ENCODE results near the gene SGK1. TPM values are rescaled to one million over a fixed set of nuclear protein-coding genes. Genes with fewer than 3 reads are reported as not detected.

Gene SGK1
- total RNA-seq, 2 experiments from 2014 or later = 39.7 to 41.0 TPM

GRCh38 chr6:134146268-134147033 is 171.5 kb downstream of the SGK1 start:
- no peaks in the 10 kb centered on the region for H3K9me3 Mint-ChIP-seq
- no peak overlapping the region for H3K4me3 Mint-ChIP-seq
- H3K4me1 Mint-ChIP-seq (ENCODE audit: low read depth) = no peaks in the 10 kb centered on the region
- no peak overlapping the region for H3K27ac Mint-ChIP-seq
- POLR2A ChIA-PET = no interaction called here
- H3K27me3 Mint-ChIP-seq = no peaks in the 10 kb centered on the region
- CTCF ChIA-PET = interaction anchor here (0.7 to 2.0 kb wide), 3 partner anchors 11 to 36 kb away, joined by 3 to 9 read pairs (median 7); no protein-coding TSS in a partner anchor
- no peaks in the 10 kb centered on the region for H3K36me3 Mint-ChIP-seq
- intact Hi-C loops (cut with micrococcal nuclease) = no loop called here
- DNase-seq = no peak

GRCh38 chr6:134145786-134146185 is 172.1 kb downstream of the SGK1 start:
- POLR2A ChIA-PET = no interaction called here
- H3K9me3 Mint-ChIP-seq = no peaks in the 10 kb centered on the region
- no peak for DNase-seq
- CTCF ChIA-PET = interaction anchor here (0.7 to 2.0 kb wide), 4 partner anchors 9 to 22 kb away, joined by 3 to 7 read pairs (median 4); no protein-coding TSS in a partner anchor
- H3K36me3 Mint-ChIP-seq = no peaks in the 10 kb centered on the region
- no peaks in the 10 kb centered on the region for H3K4me1 Mint-ChIP-seq (ENCODE audit: low read depth)
- no peak overlapping the region for H3K4me3 Mint-ChIP-seq
- H3K27me3 Mint-ChIP-seq = no peaks in the 10 kb centered on the region
- intact Hi-C loops (cut with micrococcal nuclease) = no loop called here
- no peak overlapping the region for H3K27ac Mint-ChIP-seq

- Mint-ChIP-seq H3K27me3 (peaks cover 3% of the 10 kb centered on the region), H3K36me3 (no peaks in the 10 kb centered on the region), H3K9me3 (no peaks in the 10 kb centered on the region), H3K4me3 (no peak overlapping the region), H3K4me1 (ENCODE audit: low read depth) (no peaks in the 10 kb centered on the region), H3K27ac (no peak overlapping the region)
- DNase-seq = no peak
- ChIA-PET CTCF (interaction anchor here (0.7 to 1.6 kb wide), 4 partner anchors 15 to 741 kb away, joined by 3 to 4 read pairs (median 3); no protein-coding TSS in a partner anchor), POLR2A (no interaction called here)
- intact Hi-C loops (cut with micrococcal nuclease) = no loop called here
These were observed 179.5 kb downstream of the SGK1 start for GRCh38 chr6:134138226-134138975.

DNA sequence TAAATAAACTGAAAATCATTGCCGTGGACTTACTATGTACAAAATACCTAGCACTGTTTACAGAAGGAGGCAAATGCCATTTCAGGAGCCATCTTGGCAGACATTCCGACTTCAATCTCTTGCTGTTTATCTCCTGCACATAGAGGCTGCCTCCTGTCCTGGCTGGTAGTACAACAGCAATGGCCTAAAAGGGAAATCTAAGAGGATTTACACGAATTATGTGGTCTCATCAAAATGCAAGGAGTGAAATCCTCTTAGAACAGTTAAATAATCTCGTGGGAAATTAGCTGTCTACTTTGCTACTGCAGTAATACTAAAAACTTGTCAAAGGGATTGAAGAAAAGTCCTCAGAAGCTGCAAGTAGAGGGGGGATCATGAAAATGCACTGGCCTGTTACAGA is 183.3 kb downstream of the SGK1 start:
- no peak overlapping the region for H3K4me3 Mint-ChIP-seq
- POLR2A ChIA-PET = no interaction called here

GRCh38 chr6:134132494-134133141 is 185.3 kb downstream of the SGK1 start:
- H3K9me3 Mint-ChIP-seq = peaks cover 12% of the 10 kb centered on the region
- H3K27me3 Mint-ChIP-seq = peaks cover 3% of the 10 kb centered on the region
- no peak for DNase-seq
- H3K4me3 Mint-ChIP-seq = no peak overlapping the region
- ChIA-PET POLR2A (no interaction called here), CTCF (interaction anchor here (2.4 to 2.8 kb wide), 2 partner anchors 9 to 24 kb away, joined by 9 to 16 read pairs; no protein-coding TSS in a partner anchor)
- no peaks in the 10 kb centered on the region for H3K4me1 Mint-ChIP-seq (ENCODE audit: low read depth)
- no peaks in the 10 kb centered on the region for H3K36me3 Mint-ChIP-seq
- no peak overlapping the region for H3K27ac Mint-ChIP-seq
- intact Hi-C loops (cut with micrococcal nuclease) = no loop called here

More for the DNA sequence above, 183.3 kb downstream of the SGK1 start:
- no peak for DNase-seq
- CTCF ChIA-PET = interaction anchor here (2.4 to 2.8 kb wide), 2 partner anchors 11 to 22 kb away, joined by 9 to 16 read pairs; no protein-coding TSS in a partner anchor
- H3K27me3 Mint-ChIP-seq = peaks cover 3% of the 10 kb centered on the region
- no peaks in the 10 kb centered on the region for H3K36me3 Mint-ChIP-seq
- intact Hi-C loops (cut with micrococcal nuclease) = no loop called here
- H3K4me1 Mint-ChIP-seq (ENCODE audit: low read depth) = no peaks in the 10 kb centered on the region
- H3K9me3 Mint-ChIP-seq = peaks cover 12% of the 10 kb centered on the region
- H3K27ac Mint-ChIP-seq = no peak overlapping the region

- no peaks in the 10 kb centered on the region for H3K4me1 Mint-ChIP-seq (ENCODE audit: low read depth)
- no peak for DNase-seq
- H3K36me3 Mint-ChIP-seq = no peaks in the 10 kb centered on the region
- CTCF ChIA-PET = interaction anchor here (1.1 kb wide), 1 partner anchor 9 kb away, joined by 3 read pairs; no protein-coding TSS in a partner anchor
- H3K27me3 Mint-ChIP-seq = peaks cover 3% of the 10 kb centered on the region
- no peak overlapping the region for H3K4me3 Mint-ChIP-seq
- H3K9me3 Mint-ChIP-seq = peaks cover 12% of the 10 kb centered on the region
- intact Hi-C loops (cut with micrococcal nuclease) = no loop called here
- POLR2A ChIA-PET = no interaction called here
- H3K27ac Mint-ChIP-seq = no peak overlapping the region
These were observed 186.3 kb downstream of the SGK1 start for GRCh38 chr6:134131530-134132139.

DNA sequence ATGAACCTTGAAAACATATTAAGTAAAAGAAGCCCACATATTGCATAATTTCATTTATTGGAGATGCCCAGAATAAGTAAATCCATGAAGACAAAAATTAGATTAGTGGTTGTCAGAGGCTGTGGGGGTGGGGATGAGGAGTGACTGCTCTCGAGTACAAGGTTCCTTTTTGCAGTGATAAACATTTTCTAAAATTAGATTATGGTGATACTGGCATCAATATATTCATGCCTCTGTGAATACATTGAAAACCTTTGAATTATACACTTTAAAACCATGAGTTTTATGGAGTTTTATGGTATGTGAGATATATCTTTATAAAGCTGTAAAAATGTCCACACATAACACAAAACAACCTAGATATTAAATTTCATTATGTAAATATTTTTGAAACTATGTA is 189.8 kb downstream of the SGK1 start:
- no peak overlapping the region for H3K4me3 Mint-ChIP-seq
- peaks cover 12% of the 10 kb centered on the region for H3K9me3 Mint-ChIP-seq
- POLR2A ChIA-PET = no interaction called here
- no peaks in the 10 kb centered on the region for H3K36me3 Mint-ChIP-seq
- H3K27ac Mint-ChIP-seq = no peak overlapping the region
- DNase-seq = no peak
- CTCF ChIA-PET = interaction anchor here (0.7 to 1.2 kb wide), 3 partner anchors 29 to 754 kb away, joined by 3 to 4 read pairs (median 4); no protein-coding TSS in a partner anchor
- intact Hi-C loops (cut with micrococcal nuclease) = no loop called here
- H3K27me3 Mint-ChIP-seq = no peaks in the 10 kb centered on the region
- H3K4me1 Mint-ChIP-seq (ENCODE audit: low read depth) = no peaks in the 10 kb centered on the region

DNA sequence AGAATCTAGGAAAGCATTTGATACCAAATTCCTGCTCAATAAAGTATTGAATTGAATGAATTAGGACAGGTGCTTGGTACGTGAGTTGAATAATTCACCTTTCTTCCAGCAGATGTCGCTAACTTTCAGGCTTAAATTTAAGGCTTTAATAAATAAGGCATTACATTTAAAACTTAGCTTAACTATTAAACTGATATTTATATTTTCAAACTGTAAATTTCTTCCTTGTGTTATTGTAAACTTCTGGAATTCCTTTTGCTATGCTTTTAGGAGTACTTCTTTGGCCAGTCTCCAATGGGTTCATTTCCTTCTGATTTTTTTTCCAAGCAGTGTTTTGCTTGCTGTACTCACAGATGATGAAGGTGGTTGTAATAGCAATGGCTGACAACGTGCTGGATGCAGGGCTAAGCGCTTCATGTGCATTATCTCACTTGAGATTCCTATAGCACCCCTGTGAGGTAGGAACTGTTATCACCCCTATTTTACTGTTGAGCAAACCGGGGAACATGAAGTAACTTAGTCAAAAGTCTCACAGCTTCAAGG is 194.2 kb downstream of the SGK1 start:
- H3K4me1 Mint-ChIP-seq (ENCODE audit: low read depth) = no peaks in the 10 kb centered on the region
- no peaks in the 10 kb centered on the region for H3K27me3 Mint-ChIP-seq
- no peak overlapping the region for H3K27ac Mint-ChIP-seq
- intact Hi-C loops (cut with micrococcal nuclease) = loop anchor here (1.0 kb wide), 1 partner anchor 700 kb away; no protein-coding TSS in a partner anchor
- H3K9me3 Mint-ChIP-seq = no peaks in the 10 kb centered on the region
- no peak for DNase-seq
- no peak overlapping the region for H3K4me3 Mint-ChIP-seq
- H3K36me3 Mint-ChIP-seq = no peaks in the 10 kb centered on the region
- ChIA-PET CTCF (interaction anchor here (0.6 to 4.8 kb wide), 34 partner anchors 10 to 821 kb away, joined by 3 to 65 read pairs (median 4); no protein-coding TSS in a partner anchor), POLR2A (no interaction called here)

DNA sequence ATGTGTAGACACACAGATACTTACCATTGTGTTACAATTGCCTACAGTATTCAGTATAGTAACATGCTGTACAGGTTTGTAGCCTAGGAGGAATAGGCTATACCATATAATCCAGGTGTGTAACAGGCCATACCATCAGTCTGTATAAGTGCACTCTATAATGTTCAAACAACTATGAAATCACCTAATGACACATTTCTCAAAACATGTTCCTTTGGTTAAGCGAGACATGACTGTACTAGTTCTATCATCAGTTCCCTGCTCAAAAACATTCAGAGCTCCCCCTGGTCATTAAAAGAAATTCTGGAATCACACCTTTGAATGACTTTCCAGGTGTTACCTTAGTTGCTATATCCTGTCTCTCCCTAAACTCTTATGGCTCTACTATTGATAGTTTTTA is 195.1 kb downstream of the SGK1 start:
- Mint-ChIP-seq H3K4me1 (ENCODE audit: low read depth) (no peaks in the 10 kb centered on the region), H3K9me3 (no peaks in the 10 kb centered on the region), H3K27me3 (no peaks in the 10 kb centered on the region), H3K27ac (no peak overlapping the region), H3K4me3 (no peak overlapping the region), H3K36me3 (no peaks in the 10 kb centered on the region)
- POLR2A ChIA-PET = no interaction called here
- no peak for DNase-seq
- intact Hi-C loops (cut with micrococcal nuclease) = loop anchor here (1.0 kb wide), 1 partner anchor 701 kb away; no protein-coding TSS in a partner anchor
- CTCF ChIA-PET = interaction anchor here (0.8 to 4.8 kb wide), 20 partner anchors 8 to 817 kb away, joined by 3 to 65 read pairs (median 6); no protein-coding TSS in a partner anchor

DNA sequence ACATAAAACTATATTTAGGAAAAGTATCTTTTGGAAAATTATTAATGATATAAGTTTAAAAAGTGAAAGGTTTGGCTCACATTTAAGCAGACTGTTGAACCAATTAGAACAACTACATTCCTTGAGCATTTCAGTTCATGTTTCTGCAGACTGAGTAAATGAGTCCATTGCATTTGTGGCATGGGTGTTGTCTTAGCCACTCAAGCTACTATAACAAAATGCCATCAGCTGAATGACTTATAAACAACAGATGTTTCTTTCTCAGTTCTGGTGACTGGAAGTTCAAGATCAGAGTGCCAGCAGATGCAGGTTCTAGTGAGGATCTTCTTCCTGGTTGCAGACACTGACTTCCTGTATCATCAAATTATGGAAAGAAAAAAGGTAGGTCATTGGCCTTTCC is 198.4 kb downstream of the SGK1 start:
- no peak for DNase-seq
- Mint-ChIP-seq H3K9me3 (no peaks in the 10 kb centered on the region), H3K4me3 (no peak overlapping the region), H3K36me3 (no peaks in the 10 kb centered on the region), H3K4me1 (ENCODE audit: low read depth) (no peaks in the 10 kb centered on the region), H3K27me3 (peaks cover 2% of the 10 kb centered on the region), H3K27ac (no peak overlapping the region)
- intact Hi-C loops (cut with micrococcal nuclease) = no loop called here
- CTCF ChIA-PET = no interaction called here
- POLR2A ChIA-PET = no interaction called here

All from activated CD4-positive, alpha-beta memory T cell treated with anti-CD3 and anti-CD28 coated beads for 36 hours (primary cell).